SK-N-SH (cell line): ENCODE measurements around the gene KBTBD4.

Experiments used
- CTCF ChIP-seq: fragments of 200-600 bp; sonication (generic); IDR thresholded peaks from 2 replicates; pipeline ENCODE4 v1.6.1; 2017; ENCODE audit warnings: antibody characterized with exemption, mild to moderate bottlenecking, moderate library complexity
- FOXM1 ChIP-seq: IDR thresholded peaks from 2 replicates; pipeline ENCODE4 v1.4.0; 2012; ENCODE audit warnings: low read depth, mild to moderate bottlenecking

- TF ChIP-seq CTCF: no peak
- no peak for TF ChIP-seq FOXM1
Observed at GRCh38 chr11:47571895-47572294, 6.9 kb downstream of the KBTBD4 start.
